Thymus (tissue), 14 donors: ENCODE data around the gene PFN4. TPM values are rescaled to one million over a fixed set of nuclear protein-coding genes. Genes with fewer than 3 reads are reported as not detected.

Experiments used
- DNase-seq, 9 donors: peaks; one replicate each; pipeline ENCODE4 v3.0.0-alpha.2; 2013; ENCODE audit warnings: low spot score in 9 of 9, low read depth in 6 of 9, missing footprints in 1 of 9
- H3K27ac ChIP-seq, 2 donors: one replicate each; pipeline ENCODE4 v1.5.1; 2013; ENCODE audit warnings: control low read depth in 1 of 2, low read depth in 1 of 2, low read length in 1 of 2, mild to moderate bottlenecking in 1 of 2, moderate library complexity in 1 of 2
- H3K27me3 ChIP-seq, 2 donors: one replicate each; pipeline ENCODE4 v1.5.1; 2013; ENCODE audit warnings: low read length in 1 of 2; ENCODE audit not compliant: control insufficient read depth in 2 of 2, insufficient read depth in 1 of 2
- H3K36me3 ChIP-seq, 2 donors: one replicate each; pipeline ENCODE4 v1.5.1; 2013; ENCODE audit warnings: low read length in 1 of 2, mild to moderate bottlenecking in 1 of 2, moderate library complexity in 1 of 2; ENCODE audit not compliant: control insufficient read depth in 2 of 2, insufficient read depth in 2 of 2
- H3K4me1 ChIP-seq, 2 donors: one replicate each; pipeline ENCODE4 v1.5.1; 2013; ENCODE audit warnings: low read length in 2 of 2; ENCODE audit not compliant: control insufficient read depth in 2 of 2, insufficient read depth in 2 of 2
- H3K4me3 ChIP-seq, 2 donors: one replicate each; pipeline ENCODE4 v1.5.1; 2013; ENCODE audit warnings: low read length in 2 of 2, control low read depth in 1 of 2, mild to moderate bottlenecking in 1 of 2
- H3K9me3 ChIP-seq, 2 donors: one replicate each; pipeline ENCODE4 v1.5.1; 2013; ENCODE audit warnings: low read length in 1 of 2, mild to moderate bottlenecking in 1 of 2; ENCODE audit not compliant: control insufficient read depth in 2 of 2, insufficient read depth in 1 of 2
- WGBS: extraction: QIAGEN DNeasy Blood & Tissue Kit; methylation state at CpG from one replicate; pipeline ENCODE4 v1.1.7; 2013; 5-methylcytosine and 5-hydroxymethylcytosine counted together
- long read RNA-seq, 10 donors: transcript quantifications; one replicate each; lab custom pipeline, GENCODE V29; 2026
- polyA plus RNA-seq: library from polyadenylated mRNA; stranded (reverse); fragments of 200-250 nt; gene quantifications from one replicate; pipeline ENCODE4 v1.2.3, GENCODE V29; 2013
- total RNA-seq: library from RNA; stranded (reverse); fragments of 120-200 nt; gene quantifications from one replicate; pipeline ENCODE4 v1.2.4, GENCODE V29; 2013
- donor health status: healthy.

Gene PFN4
- total RNA-seq, result 0.90 TPM
- polyA plus RNA-seq, result 1.3 TPM
- long read RNA-seq, donor 1, result 0 reads
- long read RNA-seq, donor 2, result 0 reads
- long read RNA-seq, donor 3, result 0 reads
- long read RNA-seq, donor 4, result 0 reads
- long read RNA-seq, donor 5, result 0 reads
- long read RNA-seq, donor 6, result 0 reads
- long read RNA-seq, donor 7, result 0 reads
- long read RNA-seq, donor 8, result 0 reads
- long read RNA-seq, donor 9, result 0 reads
- long read RNA-seq, donor 10, result 0 reads

- Histone ChIP-seq H3K4me3 (peak within 1 kb of the TSS; percentile 57 to 64), H3K9me3 (no peaks in the 10 kb centered on the region), H3K27me3 (peaks cover 0 to 4% of the 10 kb centered on the region in 2 donors), H3K36me3 (no peaks in the 10 kb centered on the region), H3K4me1 (peaks cover 4 to 10% of the 10 kb centered on the region in 2 donors), H3K27ac (peak within 1 kb of the TSS; percentile 64 to 81)
- peak in 6 of 9 donors; percentile 37 to 69 (median 52) for DNase-seq
- under 1% methylated on average over 103 of the region's 103 CpGs for WGBS
These were observed at the start of gene PFN4, which contains the start of gene FAM228B for GRCh38 chr2:24123195-24123921. Gene PFN4, minus strand, starts transcription at chr2:24123334. Its CDS starts 799 bp downstream, at chr2:24122535. Gene FAM228B, plus strand, starts transcription at chr2:24123469. Its CDS starts 893 bp downstream, at chr2:24124362.

- Histone ChIP-seq H3K4me1 (no peaks in the 10 kb centered on the region), H3K27me3 (no peaks in the 10 kb centered on the region)
- WGBS, result 98% methylated on average over 5 of the region's 5 CpGs
These were observed 45.9 kb upstream of the PFN4 start for GRCh38 chr2:24169023-24169422.

GRCh38 chr2:24164416-24164973 is 41.4 kb upstream of the PFN4 start:
- Histone ChIP-seq H3K27ac (no peak overlapping the region), H3K27me3 (no peaks in the 10 kb centered on the region), H3K4me1 (no peaks in the 10 kb centered on the region), H3K9me3 (peaks cover 0 to 1% of the 10 kb centered on the region in 2 donors), H3K4me3 (no peak overlapping the region), H3K36me3 (no peaks in the 10 kb centered on the region)
- peak in 6 of 9 donors; percentile 7 to 45 (median 16) for DNase-seq
- WGBS, result 64% methylated on average over 8 of the region's 8 CpGs

More at GRCh38 chr2:24169023-24169422, 45.9 kb upstream of the PFN4 start:
- H3K36me3 ChIP-seq, result no peaks in the 10 kb centered on the region
- no peak for DNase-seq
- no peak overlapping the region for H3K4me3 ChIP-seq
- no peak overlapping the region for H3K27ac ChIP-seq
- peaks cover 0 to 1% of the 10 kb centered on the region in 2 donors for H3K9me3 ChIP-seq

- Histone ChIP-seq H3K4me3 (no peak overlapping the region), H3K36me3 (no peaks in the 10 kb centered on the region), H3K27ac (no peak overlapping the region), H3K4me1 (no peaks in the 10 kb centered on the region), H3K27me3 (no peaks in the 10 kb centered on the region), H3K9me3 (peaks cover 0 to 1% of the 10 kb centered on the region in 2 donors)
- WGBS, result 91% methylated on average over 2 of the region's 2 CpGs
- no peak for DNase-seq
These were observed 40.5 kb upstream of the PFN4 start for GRCh38 chr2:24163601-24164000.

- Histone ChIP-seq H3K4me1 (no peaks in the 10 kb centered on the region), H3K27me3 (no peaks in the 10 kb centered on the region), H3K9me3 (peaks cover 0 to 1% of the 10 kb centered on the region in 2 donors), H3K36me3 (no peaks in the 10 kb centered on the region), H3K4me3 (no peak overlapping the region), H3K27ac (no peak overlapping the region)
- DNase-seq, result no peak
- WGBS, result 52% methylated on average over 3 of the region's 3 CpGs
These were observed 40.1 kb upstream of the PFN4 start for GRCh38 chr2:24163186-24163585.

- H3K4me3 ChIP-seq, result no peak overlapping the region
- H3K27me3 ChIP-seq, result no peaks in the 10 kb centered on the region
- 97% methylated on average over 1 of the region's 1 CpG for WGBS
- H3K27ac ChIP-seq, result no peak overlapping the region
- no peak for DNase-seq
- peaks cover 0 to 1% of the 10 kb centered on the region in 2 donors for H3K9me3 ChIP-seq
- no peaks in the 10 kb centered on the region for H3K36me3 ChIP-seq
- H3K4me1 ChIP-seq, result no peaks in the 10 kb centered on the region
These were observed 39.4 kb upstream of the PFN4 start for GRCh38 chr2:24162494-24162893.

GRCh38 chr2:24160761-24161160 is 37.6 kb upstream of the PFN4 start:
- H3K4me1 ChIP-seq, result no peaks in the 10 kb centered on the region
- no peaks in the 10 kb centered on the region for H3K9me3 ChIP-seq
- no peaks in the 10 kb centered on the region for H3K36me3 ChIP-seq
- H3K27ac ChIP-seq, result no peak overlapping the region
- DNase-seq, result no peak
- no peaks in the 10 kb centered on the region for H3K27me3 ChIP-seq
- H3K4me3 ChIP-seq, result no peak overlapping the region

- Histone ChIP-seq H3K27me3 (no peaks in the 10 kb centered on the region), H3K9me3 (no peaks in the 10 kb centered on the region), H3K4me1 (no peaks in the 10 kb centered on the region), H3K4me3 (no peak overlapping the region), H3K36me3 (no peaks in the 10 kb centered on the region), H3K27ac (no peak overlapping the region)
- no peak for DNase-seq
- 98% methylated on average over 4 of the region's 4 CpGs for WGBS
These were observed 36.6 kb upstream of the PFN4 start for GRCh38 chr2:24159708-24160107.

GRCh38 chr2:24158131-24158530 is 35.0 kb upstream of the PFN4 start:
- H3K9me3 ChIP-seq, result no peaks in the 10 kb centered on the region
- H3K27me3 ChIP-seq, result no peaks in the 10 kb centered on the region
- no peak overlapping the region for H3K4me3 ChIP-seq
- WGBS, result over 99% methylated on average over 5 of the region's 5 CpGs
- H3K36me3 ChIP-seq, result no peaks in the 10 kb centered on the region
- no peak overlapping the region for H3K27ac ChIP-seq
- DNase-seq, result no peak
- H3K4me1 ChIP-seq, result no peaks in the 10 kb centered on the region
